ENCODE data around the gene ZNF774.

GRCh38 chr15:90402223-90402622 lies 50.1 kb downstream of the ZNF774 start:
- TF ChIP-seq CTCF (IDR thresholded peaks at IDR 0.05; ENCODE audit: low read depth, low read length, missing input control) (no peak), YY1 (IDR thresholded peaks at IDR 0.05) (no peak), REST (IDR thresholded peaks at IDR 0.05) (no peak), MAX (IDR thresholded peaks at IDR 0.05) (no peak), ZBTB33 (IDR thresholded peaks at IDR 0.05) (no peak), SP1 (IDR thresholded peaks at IDR 0.05) (no peak)

Measured in liver (tissue), 3 donors.